HCT116 (cell line): ENCODE data around the gene FOXP1.

Experiments used
- JUND ChIP-seq: IDR thresholded peaks from 2 replicates; pipeline ENCODE4 v1.6.1; 2012
- POLR2A ChIP-seq: IDR thresholded peaks from 2 replicates; pipeline ENCODE4 v1.7.0; 2011; ENCODE audit warnings: borderline replicate concordance; ENCODE audit not compliant: insufficient read depth, insufficient read length; ENCODE audit errors: extremely low read depth
- ZFX ChIP-seq: fragments of 450-650 bp; IDR thresholded peaks from 2 replicates; pipeline ENCODE4 v1.6.1; 2017
- TF ChIP-seq, protein P1 (sequence below), 3 experiments: fragments of 200-600 bp in 1 of 3; sonication (generic) in 1 of 3; IDR thresholded peaks in 2 of 3; conservative IDR thresholded peaks in 1 of 3; 2 replicates each; pipeline ENCODE4 v1.5.1; 2012 to 2017; ENCODE audit warnings: low read depth in 2 of 3, low read length in 2 of 3, antibody characterized with exemption in 1 of 3, borderline replicate concordance in 1 of 3, control low read depth in 1 of 3, mild to moderate bottlenecking in 1 of 3, mixed read lengths in 1 of 3, mixed run types in 1 of 3, moderate library complexity in 1 of 3; ENCODE audit not compliant: insufficient read depth in 1 of 3

DNA sequence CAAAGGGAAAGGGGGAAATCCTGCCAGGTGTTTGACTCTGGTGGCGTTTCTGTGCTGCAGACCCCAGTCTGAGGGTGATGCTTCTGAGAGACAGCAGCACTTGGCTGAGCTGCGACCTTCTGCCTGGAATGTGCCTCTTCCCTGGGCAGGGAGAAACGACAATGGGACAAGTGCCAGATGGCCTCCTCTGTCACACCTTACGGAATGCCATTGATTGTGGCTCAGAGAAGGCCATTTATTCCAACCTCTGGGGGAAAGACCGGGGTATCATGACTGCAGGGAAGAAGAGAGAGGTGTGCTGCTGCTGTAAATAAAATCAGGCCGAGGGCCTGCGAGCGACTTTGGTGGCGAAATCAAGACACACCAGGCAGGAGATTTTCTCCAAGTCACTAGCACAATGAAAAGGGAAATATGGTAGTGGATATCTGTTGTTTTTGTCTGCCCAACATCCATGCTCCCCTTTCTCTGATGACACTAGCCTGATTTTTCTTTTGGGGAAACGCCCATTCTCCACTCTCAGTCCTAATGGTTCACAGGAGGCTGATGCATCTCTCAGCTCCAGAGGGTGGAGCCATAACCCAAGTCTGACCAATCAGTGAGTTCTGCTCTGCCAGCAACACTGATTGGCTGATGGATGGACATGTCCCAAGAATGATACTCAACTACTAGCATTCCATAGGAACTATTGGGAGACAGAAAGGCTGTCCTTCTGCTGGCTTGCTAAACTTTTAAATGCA is 336.1 kb downstream of the FOXP1 start:
- TF ChIP-seq ZFX, result no peak
- no peak for TF ChIP-seq POLR2A
- TF ChIP-seq, protein P1, sequence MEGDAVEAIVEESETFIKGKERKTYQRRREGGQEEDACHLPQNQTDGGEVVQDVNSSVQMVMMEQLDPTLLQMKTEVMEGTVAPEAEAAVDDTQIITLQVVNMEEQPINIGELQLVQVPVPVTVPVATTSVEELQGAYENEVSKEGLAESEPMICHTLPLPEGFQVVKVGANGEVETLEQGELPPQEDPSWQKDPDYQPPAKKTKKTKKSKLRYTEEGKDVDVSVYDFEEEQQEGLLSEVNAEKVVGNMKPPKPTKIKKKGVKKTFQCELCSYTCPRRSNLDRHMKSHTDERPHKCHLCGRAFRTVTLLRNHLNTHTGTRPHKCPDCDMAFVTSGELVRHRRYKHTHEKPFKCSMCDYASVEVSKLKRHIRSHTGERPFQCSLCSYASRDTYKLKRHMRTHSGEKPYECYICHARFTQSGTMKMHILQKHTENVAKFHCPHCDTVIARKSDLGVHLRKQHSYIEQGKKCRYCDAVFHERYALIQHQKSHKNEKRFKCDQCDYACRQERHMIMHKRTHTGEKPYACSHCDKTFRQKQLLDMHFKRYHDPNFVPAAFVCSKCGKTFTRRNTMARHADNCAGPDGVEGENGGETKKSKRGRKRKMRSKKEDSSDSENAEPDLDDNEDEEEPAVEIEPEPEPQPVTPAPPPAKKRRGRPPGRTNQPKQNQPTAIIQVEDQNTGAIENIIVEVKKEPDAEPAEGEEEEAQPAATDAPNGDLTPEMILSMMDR (IDR thresholded peaks at IDR 0.05 in 2 of 3, conservative IDR thresholded peaks at IDR 0.05 in 1 of 3; ENCODE audit: borderline replicate concordance in 1 of 3, insufficient read depth in 1 of 3, low read depth in 2 of 3, low read length in 2 of 3), result no peak
- TF ChIP-seq JUND, result no peak
